Activated naive CD4-positive, alpha-beta T cell treated with anti-CD3 and anti-CD28 coated beads for 36 hours (primary cell): ENCODE measurements around the gene ERVH48-1. TPM values are rescaled to one million over a fixed set of nuclear protein-coding genes. Genes with fewer than 3 reads are reported as not detected.
"Not testable (repeated sequence)": the region's sequence is repeated elsewhere in the genome, so short reads cannot be mapped to it uniquely, and the experiment has no call there.

ENCODE experiments used
- CTCF ChIA-PET: fragments of 350-600 bp; sonication (Branson Sonifier 250); formaldehyde crosslinking; loops from one replicate; lab custom pipeline; 2021; ENCODE audit warnings: antibody characterized with exemption; lab: Charles Lee
- DNase-seq: peaks from one replicate; pipeline ENCODE4 v3.0.0-alpha.2; 2020
- H3K27ac Mint-ChIP-seq: one replicate; pipeline ENCODE4 v1.8.0; 2021; ENCODE audit warnings: mild to moderate bottlenecking, mixed read lengths
- H3K27me3 Mint-ChIP-seq: one replicate; pipeline ENCODE4 v1.8.0; 2021; ENCODE audit warnings: low read depth, mixed read lengths
- H3K36me3 Mint-ChIP-seq: one replicate; pipeline ENCODE4 v1.8.0; 2021; ENCODE audit warnings: low read depth, mixed read lengths
- H3K4me1 Mint-ChIP-seq: one replicate; pipeline ENCODE4 v1.8.0; 2021; ENCODE audit warnings: low read depth, mixed read lengths
- H3K4me3 Mint-ChIP-seq: one replicate; pipeline ENCODE4 v1.8.0; 2021; ENCODE audit warnings: mild to moderate bottlenecking, moderate library complexity, mixed read lengths
- H3K9me3 Mint-ChIP-seq: one replicate; pipeline ENCODE4 v1.8.0; 2021; ENCODE audit warnings: mixed read lengths
- intact Hi-C: fragments of 100-400 bp; cut with micrococcal nuclease; formaldehyde crosslinking; loops from one replicate; pipeline ENCODE4 v1.15.1; 2023
- total RNA-seq, 2 experiments: library from RNA; stranded (reverse); gene quantifications; one replicate each; pipeline ENCODE4 v1.2.3, GENCODE V29; 2021

The ERVH48-1 gene
- total RNA-seq, 2 experiments from 2014 or later = 0.17 TPM; not detected in 1

DNA sequence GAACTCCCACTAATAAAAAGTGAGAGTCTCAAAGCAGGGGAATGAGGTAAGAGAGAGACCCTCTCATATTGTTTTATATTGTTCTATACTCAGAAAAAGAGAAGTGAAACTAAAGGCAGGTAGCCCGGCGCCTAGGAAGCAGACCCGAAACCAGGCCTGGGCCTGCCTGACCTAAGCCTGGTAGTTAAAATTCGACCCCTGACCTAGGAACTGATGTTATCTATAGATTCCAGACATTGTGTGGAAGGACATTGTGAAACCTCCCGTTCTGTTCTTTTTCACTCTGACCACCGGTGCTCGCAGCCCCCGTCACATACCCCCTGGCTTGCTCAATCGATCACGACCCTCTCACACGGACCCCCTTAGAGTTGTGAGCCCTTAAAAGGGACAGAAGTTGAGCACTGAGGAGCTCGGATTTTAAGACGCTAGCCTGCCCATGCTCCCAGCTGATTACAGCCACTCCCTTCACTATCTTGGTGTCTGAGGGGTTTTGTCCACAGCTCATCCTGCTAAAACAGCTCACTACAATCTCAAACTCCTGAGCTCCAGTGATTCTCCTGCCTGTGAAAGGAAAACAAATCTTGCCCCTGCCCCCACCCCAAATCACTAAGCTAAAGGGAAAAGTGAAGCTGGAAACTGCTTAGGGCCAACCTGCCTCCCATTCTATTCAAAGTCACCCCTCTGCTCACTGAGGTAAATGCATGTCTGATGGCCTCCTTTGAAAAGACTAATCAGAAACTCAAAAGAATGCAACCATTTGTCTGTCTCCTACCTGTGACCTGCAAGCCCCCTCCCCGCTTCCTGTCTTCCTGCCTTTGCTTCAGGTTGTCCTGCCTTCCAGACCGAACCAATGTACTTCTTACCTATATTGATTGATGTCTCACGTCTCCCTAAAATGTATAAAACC, 11.9 kb upstream of the ERVH48-1 start:
- DNase-seq, H3K27ac Mint-ChIP-seq, H3K4me1 Mint-ChIP-seq, CTCF ChIA-PET, H3K4me3 Mint-ChIP-seq, H3K9me3 Mint-ChIP-seq, H3K36me3 Mint-ChIP-seq, H3K27me3 Mint-ChIP-seq, intact Hi-C loops: not testable (repeated sequence)

DNA sequence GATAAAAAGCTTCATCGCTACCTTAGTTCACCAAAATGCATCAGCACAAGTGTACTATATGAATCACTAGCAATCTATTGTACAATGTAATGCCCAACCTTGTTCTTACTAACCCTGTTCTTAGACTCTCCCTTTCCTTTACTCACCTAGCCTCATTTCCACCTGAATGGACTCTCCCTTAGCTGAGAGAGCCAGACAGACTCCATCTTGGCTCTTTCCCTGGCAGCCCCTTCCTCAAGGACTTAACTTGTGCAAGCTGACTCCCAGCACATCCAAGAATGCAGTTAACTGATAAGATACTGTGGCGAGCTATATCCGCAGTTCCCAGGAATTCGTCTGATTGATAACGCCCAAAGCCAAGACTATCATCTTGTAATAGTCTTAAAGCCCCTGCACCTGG, 10.9 kb upstream of the ERVH48-1 start:
- H3K9me3 Mint-ChIP-seq, H3K36me3 Mint-ChIP-seq, H3K4me3 Mint-ChIP-seq, H3K27ac Mint-ChIP-seq, DNase-seq, CTCF ChIA-PET, H3K27me3 Mint-ChIP-seq, H3K4me1 Mint-ChIP-seq, intact Hi-C loops: not testable (repeated sequence)

DNA sequence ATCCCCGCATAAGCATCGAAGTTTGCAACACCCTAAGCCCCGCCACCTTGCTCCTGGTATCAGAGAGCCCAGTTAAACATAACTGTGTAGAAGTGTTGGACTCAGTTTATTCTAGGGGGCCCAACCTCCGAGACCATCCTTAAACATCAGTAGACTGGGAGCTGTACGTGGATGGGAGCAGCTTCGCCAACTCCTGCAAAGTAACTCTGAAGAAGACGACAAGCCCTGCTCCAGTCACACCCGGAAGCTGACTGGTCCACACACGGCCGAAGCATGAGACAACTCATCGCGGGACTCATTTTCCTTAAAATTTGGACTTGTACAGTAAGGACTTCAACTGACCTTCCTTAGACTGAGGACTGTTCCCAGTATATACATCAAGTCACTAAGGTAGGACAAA, 8.5 kb upstream of the ERVH48-1 start:
- H3K4me1 Mint-ChIP-seq, intact Hi-C loops, DNase-seq, H3K4me3 Mint-ChIP-seq, H3K27me3 Mint-ChIP-seq, H3K27ac Mint-ChIP-seq, H3K36me3 Mint-ChIP-seq, H3K9me3 Mint-ChIP-seq: not testable (repeated sequence)
- CTCF ChIA-PET = interaction anchor here (0.6 kb wide), 1 partner anchor 12 kb away, joined by 4 read pairs; no protein-coding TSS in a partner anchor

DNA sequence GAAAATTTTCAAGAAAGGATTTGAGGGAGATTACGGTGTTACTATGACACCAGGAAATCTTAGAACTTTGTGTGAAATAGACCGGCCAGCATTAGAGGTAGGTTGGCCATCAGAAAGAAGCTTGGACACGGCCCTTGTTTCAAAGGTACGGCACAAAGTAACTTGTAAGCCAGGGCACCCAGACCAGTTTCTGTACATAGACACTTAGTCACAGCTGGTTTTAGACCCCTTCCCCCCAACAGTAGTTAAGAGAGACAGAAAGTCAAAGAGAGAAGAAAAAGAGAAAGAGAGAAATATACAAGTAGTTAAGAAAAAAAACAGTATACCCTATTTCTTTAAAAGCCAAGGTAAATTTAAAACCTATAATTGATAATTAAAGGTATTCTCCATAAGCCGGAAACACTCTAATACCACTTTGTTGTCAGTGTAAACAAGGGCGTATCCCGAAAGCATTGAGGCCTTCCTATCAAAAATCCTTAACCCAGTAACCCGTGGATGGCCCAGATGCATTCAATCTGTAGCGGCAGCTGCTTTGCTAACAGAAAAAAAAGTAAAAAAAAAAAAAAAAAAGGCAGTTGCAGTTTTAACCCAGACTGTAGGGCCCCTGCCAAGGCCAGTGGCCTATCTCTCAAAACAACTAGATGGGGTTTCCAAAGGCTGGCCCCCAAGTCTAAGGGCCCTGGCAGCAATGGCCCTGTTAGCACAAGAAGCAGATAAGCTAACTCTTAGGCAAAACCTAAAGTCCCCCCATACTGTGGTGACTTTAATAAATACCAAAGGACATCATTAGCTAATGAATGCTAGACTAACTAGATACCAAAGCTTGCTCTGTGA, 7.9 kb upstream of the ERVH48-1 start:
- intact Hi-C loops, H3K36me3 Mint-ChIP-seq, H3K27ac Mint-ChIP-seq, H3K9me3 Mint-ChIP-seq, DNase-seq, H3K27me3 Mint-ChIP-seq, H3K4me3 Mint-ChIP-seq, H3K4me1 Mint-ChIP-seq: not testable (repeated sequence)
- CTCF ChIA-PET = interaction anchor here (0.6 kb wide), 1 partner anchor 12 kb away, joined by 4 read pairs; no protein-coding TSS in a partner anchor

DNA sequence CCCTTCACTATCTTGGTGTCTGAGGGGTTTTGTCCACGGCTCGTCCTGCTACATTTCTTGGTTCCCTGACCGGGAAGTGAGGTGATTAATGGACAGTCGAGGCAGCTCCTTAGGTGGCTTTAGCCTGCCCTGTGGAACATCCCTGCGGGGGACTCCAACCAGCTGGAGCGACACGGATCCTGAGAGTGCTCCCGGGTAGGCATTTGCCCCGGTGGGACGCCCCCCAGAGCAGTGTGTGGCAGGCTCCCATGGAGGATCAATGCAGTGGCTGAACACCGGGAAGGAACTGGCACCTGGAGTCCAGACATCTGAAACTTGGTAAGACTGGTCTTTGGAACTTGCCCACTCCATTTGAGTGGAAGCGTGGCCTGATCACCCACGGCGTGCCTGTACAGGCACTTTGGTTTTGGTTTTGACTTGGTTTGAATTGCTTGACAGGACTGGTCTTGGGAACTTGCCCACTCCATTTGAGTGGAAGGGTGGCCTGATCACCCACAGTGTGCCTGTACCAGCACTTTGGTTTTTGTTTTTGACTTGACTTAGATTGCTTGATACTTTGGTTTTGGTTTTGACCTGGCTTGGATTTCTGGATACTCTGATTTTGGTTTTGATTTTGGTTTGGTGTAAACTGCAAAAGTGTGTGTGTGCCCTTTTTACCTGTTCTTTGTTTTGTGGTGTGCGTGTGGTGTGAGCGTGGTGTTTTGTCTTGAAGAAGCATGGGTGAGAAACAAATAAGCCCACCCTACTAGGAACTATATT, 7.1 kb upstream of the ERVH48-1 start:
- DNase-seq, H3K27me3 Mint-ChIP-seq, H3K4me3 Mint-ChIP-seq, H3K4me1 Mint-ChIP-seq, H3K27ac Mint-ChIP-seq, intact Hi-C loops, CTCF ChIA-PET, H3K9me3 Mint-ChIP-seq, H3K36me3 Mint-ChIP-seq: not testable (repeated sequence)

DNA sequence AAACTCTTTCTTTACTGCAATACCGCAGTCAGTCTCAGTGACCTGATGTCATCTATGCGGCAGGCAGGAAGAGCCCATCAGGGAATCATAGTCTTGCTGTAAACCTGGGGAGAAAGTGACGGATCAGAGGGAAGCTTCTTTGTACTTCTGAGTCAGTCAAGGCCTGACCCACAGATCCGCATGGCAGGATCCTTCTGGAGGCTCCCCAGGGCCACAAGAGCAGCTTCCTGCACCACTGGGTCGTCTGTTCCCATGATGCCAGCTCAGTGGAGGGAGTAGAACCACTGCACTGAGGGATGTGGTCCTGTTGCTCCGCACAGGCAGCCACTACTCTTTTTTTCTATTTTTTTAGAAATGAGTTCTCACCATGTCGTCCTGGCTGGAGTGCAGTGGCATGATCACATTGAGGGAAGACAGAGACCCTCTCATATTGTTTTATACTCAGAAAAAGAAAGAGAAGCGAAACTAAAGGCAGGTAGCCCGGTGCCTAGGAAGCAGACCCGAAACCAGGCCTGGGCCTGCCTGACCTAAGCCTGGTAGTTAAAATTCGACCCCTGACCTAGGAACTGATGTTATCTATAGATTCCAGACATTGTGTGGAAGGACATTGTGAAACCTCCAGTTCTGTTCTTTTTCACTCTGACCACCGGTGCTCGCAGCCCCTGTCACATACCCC, 6.3 kb upstream of the ERVH48-1 start:
- Mint-ChIP-seq H3K4me3 (no peak overlapping the region), H3K9me3 (no peaks in the 10 kb centered on the region), H3K36me3 (no peaks in the 10 kb centered on the region), H3K4me1 (no peaks in the 10 kb centered on the region), H3K27me3 (no peaks in the 10 kb centered on the region), H3K27ac (no peak overlapping the region)
- DNase-seq = no peak
- intact Hi-C loops = no loop called here
- CTCF ChIA-PET = no interaction called here

DNA sequence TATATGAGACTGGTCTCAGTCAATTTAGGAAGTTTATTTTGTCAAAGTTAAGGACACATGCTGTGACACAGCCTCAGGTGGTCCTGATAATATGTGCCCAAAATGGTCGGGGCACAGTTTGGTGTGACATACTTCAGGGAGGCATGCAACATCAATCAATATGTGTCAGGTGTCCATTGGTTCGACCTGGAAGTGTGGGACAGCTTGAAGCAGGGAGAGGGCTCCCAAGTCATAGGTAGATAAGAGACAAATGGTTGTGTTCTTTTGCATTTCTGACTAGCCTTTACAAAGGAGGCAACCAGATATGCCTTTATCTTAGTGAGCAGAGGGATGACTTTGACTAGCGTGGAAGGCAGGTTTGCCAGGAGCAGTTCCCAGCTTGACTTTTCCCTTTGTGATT, 4.5 kb upstream of the ERVH48-1 start:
- intact Hi-C loops = no loop called here
- Mint-ChIP-seq H3K4me1 (peaks cover 3% of the 10 kb centered on the region), H3K4me3 (no peak overlapping the region), H3K9me3 (no peaks in the 10 kb centered on the region), H3K36me3 (no peaks in the 10 kb centered on the region), H3K27me3 (no peaks in the 10 kb centered on the region), H3K27ac (no peak overlapping the region)
- CTCF ChIA-PET = no interaction called here
- DNase-seq = no peak

DNA sequence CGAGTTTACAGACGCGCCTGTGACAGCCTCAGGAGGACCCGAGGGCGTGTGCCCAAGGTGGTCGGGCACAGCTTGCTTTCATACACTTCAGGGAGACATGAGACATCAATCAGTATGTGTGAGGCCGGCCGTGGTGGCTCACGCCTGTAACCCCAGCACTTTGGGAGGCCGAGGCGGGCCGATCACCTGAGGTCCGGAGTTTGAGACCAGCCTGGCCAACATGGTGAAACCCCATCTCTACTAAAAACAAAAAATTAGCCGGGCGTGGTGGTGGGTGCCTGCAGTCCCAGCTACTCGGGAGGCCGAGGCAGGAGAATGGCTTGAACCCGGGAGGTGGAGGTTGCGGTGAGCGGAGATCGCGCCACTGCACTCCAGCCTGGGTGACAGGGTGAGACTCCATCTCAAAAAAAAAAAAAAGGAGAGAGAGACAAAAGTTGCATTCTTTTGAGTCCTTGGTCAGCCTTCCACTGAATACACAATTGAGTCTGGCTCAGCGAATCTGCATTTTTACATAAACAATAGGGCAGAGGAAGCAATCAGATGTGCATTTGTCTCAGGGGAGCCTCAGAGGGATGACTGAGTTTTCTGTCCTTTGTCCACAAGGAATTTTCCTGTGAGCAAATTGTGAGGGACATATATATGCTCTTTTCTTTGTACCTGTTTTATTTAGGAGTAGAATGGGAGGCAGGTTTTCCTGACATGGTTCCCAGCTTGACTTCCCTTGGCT, 2.2 kb upstream of the ERVH48-1 start:
- intact Hi-C loops, CTCF ChIA-PET: not testable (repeated sequence)

DNA sequence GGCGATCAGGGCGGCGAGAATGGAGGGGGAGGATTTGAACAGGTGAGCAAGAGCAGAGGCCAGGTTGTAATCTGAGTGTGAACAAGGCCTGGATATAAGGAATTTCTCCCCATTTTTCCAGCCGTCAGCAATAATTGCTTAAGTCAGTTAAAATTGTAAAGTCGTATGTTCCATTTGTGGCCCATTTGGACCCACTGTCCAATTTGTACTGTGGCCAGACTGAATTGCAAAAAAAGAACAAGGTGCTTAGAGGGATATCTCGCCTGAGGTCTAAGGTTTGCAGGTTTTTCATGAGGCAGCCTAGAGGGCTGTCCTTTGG, 1.0 kb downstream of the ERVH48-1 start:
- H3K27me3 Mint-ChIP-seq = no peaks in the 10 kb centered on the region
- CTCF ChIA-PET = interaction anchor here (0.6 kb wide), 1 partner anchor 396 kb away, joined by 6 read pairs; no protein-coding TSS in a partner anchor
- peak overlapping the region; percentile 73 for H3K27ac Mint-ChIP-seq
- peak overlapping the region; percentile 59 for H3K4me3 Mint-ChIP-seq
- H3K4me1 Mint-ChIP-seq = peaks cover 15% of the 10 kb centered on the region
- no peaks in the 10 kb centered on the region for H3K36me3 Mint-ChIP-seq
- H3K9me3 Mint-ChIP-seq = no peaks in the 10 kb centered on the region
- intact Hi-C loops = loop anchor here (1.0 kb wide), 2 partner anchors 31 to 722 kb away; partner anchors contain the start of gene NDUFV3
- no peak for DNase-seq

More for the DNA sequence above, 2.2 kb upstream of the ERVH48-1 start:
- peaks cover 15% of the 10 kb centered on the region for H3K4me1 Mint-ChIP-seq
- H3K9me3 Mint-ChIP-seq, H3K27me3 Mint-ChIP-seq, H3K36me3 Mint-ChIP-seq, DNase-seq, H3K27ac Mint-ChIP-seq, H3K4me3 Mint-ChIP-seq: not testable (repeated sequence)

DNA sequence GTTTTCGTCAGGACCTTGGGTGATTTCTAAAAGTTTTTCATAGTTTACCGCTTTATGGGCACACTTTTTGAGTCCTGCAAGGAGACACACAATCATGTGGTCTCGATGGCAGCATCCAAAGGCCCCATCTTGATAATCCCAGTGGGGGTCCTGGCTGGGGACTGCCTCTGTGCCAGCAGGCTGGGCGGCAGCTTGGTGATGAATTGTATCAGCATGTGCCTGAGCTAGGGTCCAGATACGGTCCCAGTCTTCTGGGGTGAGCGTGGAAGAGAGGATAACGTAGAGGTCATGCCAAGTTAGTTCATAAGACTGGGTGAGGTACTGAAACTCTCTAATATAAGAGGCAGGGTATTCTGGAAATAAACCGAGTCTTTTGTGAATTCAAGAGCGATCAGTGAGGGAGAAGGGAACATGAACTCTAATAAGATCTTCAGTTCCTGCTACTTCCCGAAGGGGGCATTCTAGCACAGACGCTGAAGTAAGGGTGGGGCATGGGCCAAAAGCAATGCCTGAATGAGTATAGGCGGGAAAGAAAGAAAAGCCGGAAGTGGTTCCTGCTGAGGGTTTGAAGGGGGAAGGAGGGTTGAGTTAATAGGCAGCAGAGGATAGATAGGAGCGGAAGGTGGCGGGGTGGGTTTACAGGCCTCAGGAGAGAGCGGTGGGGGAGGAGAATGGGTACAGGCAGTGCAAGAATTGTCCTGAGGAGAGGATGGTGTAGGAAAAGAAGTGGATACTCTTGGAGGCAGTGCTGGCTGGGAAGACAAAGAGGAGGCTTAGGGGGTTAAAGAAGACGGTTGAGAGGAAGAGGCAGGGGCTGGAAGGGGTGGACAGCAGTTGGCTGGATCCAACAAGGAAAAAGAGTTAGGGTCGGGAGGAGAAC, 1.6 kb downstream of the ERVH48-1 start:
- Mint-ChIP-seq H3K4me3 (peak overlapping the region; percentile 59), H3K4me1 (peaks cover 15% of the 10 kb centered on the region), H3K27ac (peak overlapping the region; percentile 73), H3K36me3 (no peaks in the 10 kb centered on the region), H3K9me3 (no peaks in the 10 kb centered on the region), H3K27me3 (no peaks in the 10 kb centered on the region)
- CTCF ChIA-PET = interaction anchor here (1.0 to 1.2 kb wide), 2 partner anchors 37 to 68 kb away, joined by 3 read pairs; no protein-coding TSS in a partner anchor
- peak; percentile 90 for DNase-seq
- intact Hi-C loops = loop anchor here (1.0 kb wide), 2 partner anchors 30 to 723 kb away; partner anchors contain the start of gene NDUFV3
